OCI-LY3 (cell line): ENCODE results near the gene NPPB.

Source experiments
- CTCF ChIP-seq: fragments of 200-600, 300-600 bp; sonication (generic); IDR thresholded peaks from 2 replicates; pipeline ENCODE4 v1.5.1; 2014; ENCODE audit warnings: antibody characterized with exemption, low read length, low read depth
- EZH2phosphoT487 ChIP-seq: fragments of 200-600 bp; shearing (Covaris generic); IDR thresholded peaks from 2 replicates; pipeline ENCODE4 v1.6.1; 2018; ENCODE audit warnings: antibody characterized with exemption, mixed run types, low read depth

- TF ChIP-seq CTCF: no peak
- TF ChIP-seq EZH2phosphoT487: no peak
Observed at GRCh38 chr1:11828511-11828910, 30.2 kb downstream of the NPPB start.
